CD4-positive, alpha-beta T cell treated with Interleukin-17A for 1 hour (primary cell): Measurements from ENCODE around the gene ADRA2C.
"Not testable (repeated sequence)": the region's sequence is repeated elsewhere in the genome, so short reads cannot be mapped to it uniquely, and the experiment has no call there.

Experiments
- DNase-seq: peaks from one replicate; pipeline ENCODE4 v3.0.0-alpha.2; 2020

The ADRA2C gene

DNA sequence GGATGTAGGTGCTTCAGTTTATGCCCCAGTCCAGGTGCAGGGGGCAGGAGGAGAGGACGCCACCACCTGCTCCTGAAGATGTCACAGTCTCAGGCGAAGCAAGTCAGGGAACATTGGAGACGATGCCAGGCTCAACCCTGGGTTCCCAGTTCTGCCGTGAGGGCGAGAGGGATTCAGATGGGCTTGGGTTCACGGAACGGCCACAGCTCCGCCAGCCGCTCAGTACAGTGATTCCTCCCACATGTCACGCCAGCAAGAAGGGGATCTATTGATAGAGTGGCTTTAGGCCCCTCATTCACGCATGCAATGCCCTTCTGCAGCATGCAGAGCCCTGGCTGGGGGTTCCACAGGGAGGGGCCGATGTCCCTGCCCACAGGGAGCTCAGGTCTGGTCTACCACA is 34.2 kb downstream of the ADRA2C start:
- DNase-seq: no peak

GRCh38 chr4:3801521-3801920 is 35.3 kb downstream of the ADRA2C start:
- no peak for DNase-seq

DNA sequence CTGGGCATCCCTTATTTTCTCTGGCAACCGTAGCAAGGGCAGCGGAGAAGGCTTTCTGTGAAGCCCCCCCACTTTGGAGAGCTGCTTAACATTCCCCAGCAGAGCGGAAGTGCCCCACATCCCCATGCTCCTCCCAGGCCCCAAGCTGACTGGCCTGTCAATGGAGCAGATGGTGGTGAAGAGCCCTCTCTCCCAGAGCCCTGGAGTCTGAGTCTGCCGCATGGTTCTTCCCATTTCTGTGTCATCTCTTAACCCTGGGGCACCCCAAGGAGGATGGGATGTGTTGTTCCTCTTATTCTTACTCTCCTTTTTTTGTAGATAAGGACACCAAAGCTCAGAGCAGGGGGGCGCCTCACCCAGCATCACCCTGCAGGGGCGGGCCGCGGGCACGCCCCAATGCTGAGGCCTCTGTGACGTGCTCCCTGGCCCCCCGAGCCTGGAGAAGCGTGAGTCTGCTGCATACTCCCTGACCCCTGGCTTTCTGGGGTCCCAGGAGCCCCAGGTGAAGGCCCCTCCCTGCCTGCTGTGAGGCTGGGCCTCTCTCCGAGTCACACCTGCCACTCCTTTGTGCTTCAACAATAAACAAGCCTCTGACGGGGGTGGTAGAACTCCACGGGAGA is 35.9 kb downstream of the ADRA2C start:
- no peak for DNase-seq

DNA sequence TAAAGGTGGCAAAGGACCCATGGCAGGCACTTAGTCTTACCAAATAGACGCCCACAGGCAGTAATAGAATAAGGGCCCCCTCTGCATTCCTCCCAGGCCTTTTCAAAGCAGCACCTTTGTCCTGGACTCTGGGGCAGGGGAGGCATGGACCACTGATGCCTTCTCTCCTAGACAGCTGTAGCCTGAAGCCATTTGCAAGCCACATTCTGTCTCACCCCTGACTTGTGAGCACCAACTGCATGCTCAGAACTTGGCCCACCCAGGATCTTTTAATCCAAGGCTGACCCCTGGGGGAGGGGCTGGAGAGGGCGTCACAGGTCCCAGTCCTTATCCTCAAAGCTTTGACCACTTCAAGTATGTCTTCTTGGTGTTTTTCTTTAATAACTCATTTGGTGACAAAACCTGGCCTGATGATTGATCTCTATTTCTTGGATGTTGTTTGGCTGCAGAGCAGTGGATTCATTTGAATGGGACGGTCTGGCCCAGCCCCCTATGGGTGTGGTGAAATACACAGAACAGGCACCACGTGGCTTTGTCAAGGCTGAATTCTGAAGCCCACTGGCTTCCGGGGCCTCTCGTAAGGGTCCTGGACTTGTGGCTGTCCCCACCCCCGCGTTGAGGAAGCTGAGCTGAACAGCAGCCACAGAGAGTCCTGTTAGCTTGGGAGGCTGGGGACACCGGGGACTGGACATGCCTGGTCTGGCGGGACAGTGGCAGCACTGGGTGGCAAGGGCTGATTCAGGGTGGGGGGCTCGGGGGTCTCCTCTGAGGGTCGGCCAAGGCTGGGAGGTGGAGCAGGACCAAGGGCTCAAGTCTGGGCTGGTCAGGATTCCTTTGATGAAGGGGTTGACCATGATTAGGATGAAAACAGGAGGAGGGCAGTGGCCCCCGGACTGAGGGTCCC is 36.6 kb downstream of the ADRA2C start:
- no peak for DNase-seq

DNA sequence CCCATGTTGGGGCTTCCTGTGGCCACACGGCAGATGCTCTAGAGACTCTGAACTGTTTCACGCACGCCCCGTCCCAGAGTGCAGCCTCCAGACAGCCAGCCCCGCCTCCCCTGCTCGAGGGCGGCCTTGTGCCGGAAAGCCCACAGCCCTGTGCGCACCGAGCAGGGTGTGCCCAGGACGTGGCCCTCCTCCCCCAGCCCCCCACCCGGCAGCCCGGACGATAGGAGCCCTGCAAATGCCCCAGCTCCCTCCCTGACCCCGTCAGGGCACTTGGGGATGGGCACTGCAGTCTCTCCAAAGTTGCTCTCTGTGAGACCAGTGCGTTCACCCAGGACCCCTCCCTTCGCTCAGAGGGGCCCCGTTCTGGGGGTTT is 37.3 kb downstream of the ADRA2C start:
- DNase-seq: no peak

- no peak for DNase-seq
These were observed 37.8 kb downstream of the ADRA2C start for GRCh38 chr4:3803946-3804345.

DNA sequence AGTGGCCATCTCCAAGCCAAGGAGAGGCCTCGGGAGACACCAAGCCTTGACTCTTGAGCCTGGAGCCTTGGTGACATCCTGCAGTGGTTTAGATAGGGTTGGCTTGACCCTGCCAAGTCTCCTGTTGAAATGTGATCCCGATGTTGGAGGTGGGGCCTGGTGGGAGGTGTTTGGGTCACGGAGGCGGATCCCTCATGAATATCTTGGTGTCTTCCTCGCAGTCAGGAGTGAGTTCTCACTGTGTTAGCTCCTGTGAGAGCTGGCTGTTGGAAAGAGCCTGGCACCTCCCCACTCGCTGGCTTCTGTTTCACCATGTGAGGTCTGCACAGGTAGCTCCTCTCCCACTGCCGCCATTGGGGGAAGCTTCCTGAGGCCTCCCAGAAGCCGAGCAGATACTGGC is 38.8 kb downstream of the ADRA2C start:
- DNase-seq: no peak

DNA sequence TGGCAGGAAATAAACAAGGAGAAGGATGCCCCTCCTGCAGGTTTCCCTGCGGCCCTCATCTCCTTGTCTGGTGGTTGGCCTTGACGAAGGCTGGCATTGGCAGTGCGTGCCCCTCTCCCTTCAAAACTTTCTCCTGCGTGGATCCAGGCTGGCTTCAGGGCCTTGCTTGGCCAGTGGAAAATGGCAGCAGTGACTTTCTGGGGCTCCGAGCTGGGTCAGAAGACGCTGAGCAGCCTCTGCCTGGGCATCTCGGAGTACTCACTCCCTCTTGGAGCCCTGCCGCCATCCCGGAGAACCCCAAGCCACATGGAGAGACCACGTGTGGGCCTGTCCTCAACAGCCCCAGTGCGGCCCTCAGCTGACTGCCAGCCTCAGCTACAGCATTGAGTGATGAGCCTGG is 39.5 kb downstream of the ADRA2C start:
- no peak for DNase-seq

DNA sequence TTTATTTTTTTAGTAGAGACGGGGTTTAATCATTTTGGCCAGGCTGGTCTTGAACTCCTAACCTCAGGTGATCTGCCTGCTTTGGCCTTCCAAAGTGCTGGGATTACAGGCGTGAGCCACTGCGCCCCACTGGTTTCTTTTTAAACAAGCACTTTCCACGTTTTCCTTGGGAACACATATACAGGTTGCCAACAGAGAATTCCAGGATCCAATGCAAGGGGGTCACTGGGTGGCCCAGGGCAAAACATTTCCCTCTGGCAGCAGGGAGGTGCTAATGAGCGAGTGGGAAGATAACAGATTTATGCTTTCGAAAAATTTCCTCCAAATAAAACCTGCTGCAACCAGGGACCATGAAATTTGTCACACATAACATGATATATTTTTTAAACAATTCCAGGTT is 41.1 kb downstream of the ADRA2C start:
- DNase-seq: no peak

DNA sequence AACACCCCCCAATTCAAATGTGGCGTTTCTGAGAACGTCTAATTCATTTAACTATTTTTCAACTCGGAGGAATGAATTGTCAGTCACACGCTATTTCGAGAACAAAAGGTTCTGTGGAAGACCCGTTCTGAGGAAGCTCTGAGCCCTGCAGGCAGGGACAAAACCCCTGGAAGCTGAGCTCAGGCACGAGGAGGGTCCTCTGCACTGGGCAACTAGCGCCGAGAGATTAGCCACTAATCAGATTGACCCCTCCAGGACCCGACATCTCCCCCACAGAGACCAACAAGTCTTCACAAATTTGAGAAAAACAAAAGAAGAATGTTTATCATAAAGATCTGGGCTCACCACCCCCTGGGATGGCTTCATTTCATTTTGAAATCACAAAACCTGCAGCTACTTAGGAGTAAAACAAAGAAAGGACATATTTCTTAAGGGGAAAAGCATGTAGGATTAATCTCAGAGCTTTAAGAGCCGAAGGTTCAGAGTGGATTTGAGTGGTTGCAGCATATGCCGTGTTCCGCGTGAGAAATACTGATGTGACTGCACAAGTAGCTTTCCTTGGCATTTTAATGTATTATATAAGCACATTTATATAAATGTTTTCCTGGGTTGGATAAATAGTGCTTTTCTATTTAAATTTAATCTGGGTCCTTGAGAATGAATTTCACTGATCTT is 41.8 kb downstream of the ADRA2C start:
- no peak for DNase-seq

- DNase-seq: no peak
These were observed 42.4 kb downstream of the ADRA2C start for GRCh38 chr4:3808597-3808996.

GRCh38 chr4:3809028-3809427 is 42.8 kb downstream of the ADRA2C start:
- no peak for DNase-seq

GRCh38 chr4:3809451-3810110 is 43.4 kb downstream of the ADRA2C start:
- DNase-seq: no peak

GRCh38 chr4:3810111-3810680 is 44.0 kb downstream of the ADRA2C start:
- no peak for DNase-seq

DNA sequence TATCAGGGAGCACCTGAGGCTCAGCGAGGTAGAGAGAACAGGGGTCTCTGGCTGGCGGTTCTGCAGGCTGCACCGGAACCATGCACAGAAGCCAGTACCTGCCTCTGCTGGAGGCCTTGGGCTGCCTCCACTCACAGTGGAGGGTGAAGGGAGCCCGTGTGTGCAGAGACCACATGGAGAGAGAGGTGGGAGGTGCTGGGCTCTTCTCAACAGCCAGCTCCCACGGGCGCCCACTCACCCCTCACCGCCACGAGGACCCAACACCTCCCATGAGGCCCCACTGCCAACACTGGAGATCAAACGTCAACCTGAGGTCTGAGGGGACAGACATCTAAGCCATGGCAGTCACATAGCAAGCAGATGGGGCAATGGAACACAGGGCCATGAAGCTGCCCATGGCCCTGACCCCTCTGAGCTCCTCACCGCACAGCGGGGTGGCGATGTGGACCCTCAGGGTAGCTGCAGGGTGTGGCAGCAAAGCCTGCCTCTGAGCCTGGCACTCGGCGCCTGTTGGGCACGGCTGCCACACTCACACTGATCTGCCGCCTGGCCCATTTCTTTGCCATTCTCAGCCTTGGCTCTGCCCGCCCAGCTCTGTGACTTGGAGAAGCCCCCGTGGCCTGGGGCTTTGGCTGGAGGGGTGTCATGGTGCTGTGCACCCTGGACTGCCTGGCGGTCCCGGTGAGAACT is 44.8 kb downstream of the ADRA2C start:
- no peak for DNase-seq

GRCh38 chr4:3811621-3812020 is 45.4 kb downstream of the ADRA2C start:
- no peak for DNase-seq

GRCh38 chr4:3812211-3812934 is 46.2 kb downstream of the ADRA2C start:
- no peak for DNase-seq

GRCh38 chr4:3813151-3814052 is 47.2 kb downstream of the ADRA2C start:
- DNase-seq: no peak

DNA sequence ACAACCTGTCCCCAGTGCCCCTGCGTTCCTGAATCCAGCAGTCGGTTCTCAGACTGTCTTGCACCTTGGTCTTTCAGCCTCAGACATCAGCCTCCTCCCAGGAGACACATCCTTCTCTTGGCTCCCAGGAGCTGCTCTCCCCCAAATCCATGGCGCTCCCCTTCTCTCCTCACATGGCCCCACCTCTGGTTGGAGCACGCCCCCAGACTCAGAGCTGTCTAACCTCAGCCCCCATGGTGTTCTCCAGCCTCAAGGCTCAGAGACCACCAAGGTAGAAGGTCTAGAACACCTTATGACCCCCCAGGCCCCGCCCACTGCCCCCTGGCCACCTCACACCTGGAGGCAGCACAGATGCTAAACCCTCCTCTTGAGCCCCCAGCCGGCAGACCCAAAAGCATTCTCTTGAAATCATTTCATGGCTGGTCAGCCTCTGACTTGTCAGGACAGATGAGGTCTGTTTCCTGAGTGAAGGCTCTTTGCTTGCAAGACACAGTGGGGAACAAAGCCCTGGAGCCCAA is 47.9 kb downstream of the ADRA2C start:
- no peak for DNase-seq

- not testable (repeated sequence) for DNase-seq
These were observed 48.7 kb downstream of the ADRA2C start for GRCh38 chr4:3814838-3815237.
